ENCODE measurements around the gene ZNF22.
"Not testable (repeated sequence)": the region's sequence is repeated elsewhere in the genome, so short reads cannot be mapped to it uniquely, and the experiment has no call there.

ZNF22 gene

DNA sequence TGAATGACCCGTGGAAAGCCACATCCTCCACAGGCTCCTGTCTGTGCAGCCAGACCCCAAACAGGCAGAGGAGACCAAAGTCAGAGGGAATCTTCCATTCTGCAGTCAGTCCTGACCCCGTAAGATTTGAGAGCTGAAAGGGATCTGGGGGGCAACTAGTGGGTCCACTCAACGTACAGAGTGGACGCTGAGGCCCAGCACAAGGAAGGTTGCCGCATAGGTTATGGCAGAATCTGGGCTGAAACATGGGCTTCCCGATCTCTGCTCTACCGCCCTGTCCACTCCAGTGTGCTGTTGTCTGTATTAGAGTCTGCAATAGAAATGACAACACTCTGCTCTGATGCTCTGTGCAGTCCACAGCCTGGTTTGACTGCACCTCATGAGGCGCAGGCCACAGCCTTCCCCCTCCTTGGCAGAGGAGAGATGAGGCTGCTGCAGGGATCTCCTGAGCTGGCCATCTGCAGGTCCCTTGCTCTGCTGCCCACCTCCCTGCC lies 7.9 kb upstream of the ZNF22 start:
- no peak for DNase-seq

DNA sequence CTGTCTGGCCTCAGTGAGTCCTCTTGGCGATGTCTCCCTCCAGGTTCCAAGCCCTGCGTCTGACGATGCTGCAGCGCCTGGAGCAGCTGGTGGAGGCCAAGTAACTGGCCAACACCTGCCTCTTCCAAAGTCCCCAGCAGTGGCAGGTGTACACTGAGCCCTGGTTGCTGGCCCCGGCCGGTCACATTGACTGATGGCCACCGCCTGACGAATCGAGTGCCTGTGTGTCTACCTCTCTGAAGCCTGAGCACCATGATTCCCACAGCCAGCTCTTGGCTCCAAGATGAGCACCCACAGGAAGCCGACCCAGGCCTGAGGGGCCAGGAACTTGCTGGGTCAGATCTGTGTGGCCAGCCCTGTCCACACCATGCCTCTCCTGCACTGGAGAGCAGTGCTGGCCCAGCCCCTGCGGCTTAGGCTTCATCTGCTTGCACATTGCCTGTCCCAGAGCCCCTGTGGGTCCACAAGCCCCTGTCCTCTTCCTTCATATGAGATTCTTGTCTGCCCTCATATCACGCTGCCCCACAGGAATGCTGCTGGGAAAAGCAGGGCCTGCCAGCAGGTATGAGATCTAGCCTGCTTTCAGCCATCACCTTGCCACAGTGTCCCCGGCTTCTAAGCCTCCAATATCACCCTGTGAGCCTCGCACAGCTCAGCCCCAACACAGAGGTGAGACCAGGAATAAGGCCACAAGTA lies 7.3 kb upstream of the ZNF22 start:
- DNase-seq = no peak

- DNase-seq = no peak
Observed at GRCh38 chr10:44993922-44994751, 6.6 kb upstream of the ZNF22 start.

GRCh38 chr10:44994752-44995530 lies 5.8 kb upstream of the ZNF22 start:
- DNase-seq = no peak

GRCh38 chr10:44995581-44995913 lies 5.2 kb upstream of the ZNF22 start:
- no peak for DNase-seq

DNA sequence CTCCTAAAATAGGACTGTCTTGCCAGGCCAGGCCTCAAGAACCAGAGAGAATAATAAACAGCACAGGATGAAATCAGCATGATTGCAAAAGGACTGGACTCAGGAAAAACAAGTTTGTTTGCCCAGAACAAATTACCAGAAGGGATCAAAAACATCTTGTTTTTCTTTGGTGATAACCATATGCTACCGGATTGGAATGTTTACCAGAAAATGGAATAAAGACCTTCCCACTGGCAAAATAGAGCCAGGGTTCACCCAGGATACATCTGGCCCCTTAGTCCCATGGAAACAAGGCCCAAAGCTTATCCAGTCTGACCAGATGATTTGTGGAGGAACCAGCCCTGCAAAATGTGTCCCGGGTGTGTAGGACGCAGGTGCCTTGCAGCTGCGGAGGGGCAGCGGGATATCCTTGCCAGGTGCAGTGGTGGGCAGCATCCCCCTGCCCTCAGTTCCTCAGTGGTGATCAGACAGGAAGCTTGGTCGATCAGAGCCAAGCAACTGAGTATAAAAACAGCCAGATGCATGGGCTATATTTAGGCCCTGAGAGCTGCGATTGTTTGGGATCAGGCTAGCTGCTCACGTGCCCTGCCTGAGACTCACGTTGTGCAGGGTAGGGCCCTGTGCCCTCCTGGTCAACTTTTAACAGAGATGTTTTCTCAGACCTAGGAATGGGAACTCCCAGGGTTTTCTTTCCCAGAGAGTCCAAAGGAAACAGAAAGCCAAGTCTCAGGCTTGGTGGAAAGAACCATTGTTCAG lies 4.6 kb upstream of the ZNF22 start:
- DNase-seq = no peak

GRCh38 chr10:44997105-44997748 lies 3.5 kb upstream of the ZNF22 start:
- no peak for DNase-seq

DNA sequence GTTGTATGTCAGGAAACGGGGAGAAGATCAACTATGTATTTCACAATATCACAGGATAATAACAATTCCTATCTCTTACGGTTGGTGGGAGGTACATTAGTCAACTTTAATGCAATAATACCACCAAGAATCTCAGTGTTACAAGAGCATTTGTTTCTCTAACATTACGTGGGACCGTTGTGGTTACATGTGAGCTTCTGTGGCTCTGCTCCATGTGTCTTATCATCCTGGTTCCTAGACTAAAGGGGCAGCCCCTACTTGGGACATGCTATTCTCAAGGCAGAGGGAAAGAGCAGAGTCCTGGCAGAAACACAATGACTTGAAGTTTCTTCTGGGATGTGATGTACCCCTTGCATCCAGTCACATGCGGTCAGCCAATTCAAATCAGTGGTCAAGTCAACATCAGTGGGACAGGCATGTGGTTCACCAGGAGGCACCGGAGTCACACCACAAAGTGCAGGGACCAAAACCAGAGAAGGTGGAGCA lies 2.5 kb upstream of the ZNF22 start:
- no peak for DNase-seq

DNA sequence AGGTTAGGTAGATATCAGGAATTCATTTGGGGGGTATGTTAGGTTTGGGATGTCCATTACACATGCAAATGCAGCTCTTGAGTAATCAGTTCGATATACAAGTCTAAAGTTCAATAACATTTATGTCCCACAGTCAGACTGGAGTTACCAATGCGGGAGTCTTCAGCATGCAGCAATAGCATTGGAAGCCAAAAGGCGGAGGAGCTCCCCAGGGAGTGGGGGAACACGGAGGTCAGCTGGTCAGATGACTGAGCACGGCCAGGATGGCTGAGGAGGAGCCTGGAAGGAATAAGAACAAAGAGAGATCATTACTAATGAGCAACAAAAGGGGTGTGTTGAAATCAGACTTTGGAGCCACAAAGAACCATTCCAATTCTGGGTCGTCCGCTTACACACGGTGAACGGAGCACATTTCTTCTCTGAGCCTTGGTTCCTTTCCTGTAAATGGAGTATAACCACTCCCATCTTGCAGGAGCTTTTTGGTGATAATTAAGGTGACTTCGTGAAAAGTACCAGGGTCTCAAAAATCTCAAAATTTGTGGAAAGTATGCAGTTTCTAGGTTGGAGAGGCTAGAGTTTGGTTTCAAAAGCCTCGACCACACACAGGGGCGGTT lies 478 bp upstream of the ZNF22 start:
- no peak for DNase-seq

DNA sequence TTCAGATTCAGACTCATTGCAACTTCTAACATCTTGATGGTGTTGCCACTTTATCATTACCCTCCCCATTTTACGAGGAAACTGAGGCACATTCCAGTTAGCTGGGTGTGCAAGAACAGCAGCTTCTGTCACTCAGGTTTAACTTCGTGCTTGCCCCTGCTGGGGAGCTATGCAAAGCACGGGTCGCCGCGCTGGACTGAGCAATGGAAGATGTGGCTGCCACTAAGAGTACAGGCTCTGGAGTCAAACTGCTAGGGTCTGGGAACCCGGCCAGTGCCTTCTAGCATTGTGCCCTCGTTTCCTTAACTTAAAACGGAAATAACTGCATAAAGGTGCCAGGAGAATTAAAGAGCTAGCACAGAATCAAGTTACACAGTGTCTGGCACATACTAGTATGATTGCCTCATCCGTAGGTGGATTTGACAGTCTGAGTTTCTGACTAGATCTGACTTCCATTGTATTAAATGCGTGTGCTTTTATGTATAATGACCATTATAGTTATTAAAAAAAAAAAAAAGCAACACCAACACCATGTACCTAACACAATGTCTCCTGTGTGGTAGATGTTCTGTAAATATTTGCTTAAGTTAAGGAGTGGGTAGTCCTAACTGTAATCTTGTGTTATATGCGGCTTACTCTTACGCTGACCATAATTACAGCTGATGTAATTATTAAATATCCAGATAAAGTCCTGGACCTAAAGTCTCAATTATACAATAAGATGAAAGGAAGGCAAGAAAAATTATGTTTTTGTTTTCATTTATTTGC lies 842 bp downstream of the ZNF22 start:
- peak; percentile 60 for DNase-seq

DNA sequence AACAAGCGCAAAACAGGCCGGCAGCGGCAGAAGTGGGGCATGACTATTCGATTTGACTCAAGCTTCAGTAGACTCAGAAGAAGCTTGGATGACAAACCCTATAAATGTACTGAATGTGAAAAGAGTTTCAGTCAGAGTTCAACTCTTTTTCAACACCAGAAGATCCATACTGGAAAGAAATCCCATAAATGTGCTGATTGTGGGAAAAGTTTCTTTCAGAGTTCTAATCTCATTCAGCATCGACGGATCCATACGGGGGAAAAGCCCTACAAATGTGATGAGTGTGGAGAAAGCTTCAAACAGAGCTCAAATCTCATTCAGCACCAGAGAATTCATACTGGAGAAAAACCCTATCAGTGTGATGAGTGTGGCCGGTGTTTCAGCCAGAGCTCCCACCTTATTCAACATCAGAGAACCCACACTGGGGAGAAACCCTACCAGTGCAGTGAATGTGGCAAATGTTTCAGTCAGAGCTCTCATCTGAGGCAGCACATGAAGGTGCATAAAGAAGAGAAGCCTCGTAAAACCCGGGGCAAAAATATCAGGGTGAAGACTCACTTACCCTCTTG lies 2.8 kb downstream of the ZNF22 start:
- no peak for DNase-seq

GRCh38 chr10:45004661-45005060 lies 3.9 kb downstream of the ZNF22 start:
- DNase-seq = no peak

- no peak for DNase-seq
Observed at GRCh38 chr10:45005284-45005683, 4.6 kb downstream of the ZNF22 start.

- DNase-seq = no peak
Observed at GRCh38 chr10:45006276-45007030, 5.7 kb downstream of the ZNF22 start.

DNA sequence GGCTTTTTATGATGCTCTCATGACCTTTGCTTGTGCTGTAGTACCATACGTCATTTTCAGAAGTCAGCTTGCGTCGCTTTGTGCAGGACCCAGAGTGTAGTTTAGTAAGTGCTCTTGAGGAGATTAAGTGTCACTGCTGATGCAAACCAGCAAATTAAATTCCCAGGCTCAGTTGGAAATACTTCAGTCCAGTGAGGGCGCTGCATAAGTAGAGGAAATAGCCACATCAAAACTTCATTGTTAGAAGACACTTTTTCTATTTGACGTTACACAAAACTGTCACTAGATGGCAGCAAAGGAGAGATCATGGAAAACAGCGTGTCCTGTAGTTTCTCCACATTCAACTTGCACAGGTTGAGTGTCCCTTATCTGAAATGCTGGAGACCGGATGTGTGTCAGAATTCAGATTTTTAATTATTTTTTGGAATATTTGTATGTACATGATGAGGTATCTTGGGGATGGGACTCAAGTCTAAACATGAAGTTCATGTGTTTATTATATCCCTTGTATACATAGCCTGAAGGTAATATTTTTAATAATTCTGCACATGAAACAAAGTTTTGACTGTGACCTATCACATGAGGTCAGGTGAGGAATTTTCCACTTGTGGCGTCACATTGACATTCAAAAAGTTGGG lies 7.9 kb downstream of the ZNF22 start:
- DNase-seq = no peak

- not testable (repeated sequence) for DNase-seq
Observed at GRCh38 chr10:45014557-45014956, 13.8 kb downstream of the ZNF22 start.

GRCh38 chr10:45015590-45015989 lies 14.9 kb downstream of the ZNF22 start:
- no peak for DNase-seq

DNA sequence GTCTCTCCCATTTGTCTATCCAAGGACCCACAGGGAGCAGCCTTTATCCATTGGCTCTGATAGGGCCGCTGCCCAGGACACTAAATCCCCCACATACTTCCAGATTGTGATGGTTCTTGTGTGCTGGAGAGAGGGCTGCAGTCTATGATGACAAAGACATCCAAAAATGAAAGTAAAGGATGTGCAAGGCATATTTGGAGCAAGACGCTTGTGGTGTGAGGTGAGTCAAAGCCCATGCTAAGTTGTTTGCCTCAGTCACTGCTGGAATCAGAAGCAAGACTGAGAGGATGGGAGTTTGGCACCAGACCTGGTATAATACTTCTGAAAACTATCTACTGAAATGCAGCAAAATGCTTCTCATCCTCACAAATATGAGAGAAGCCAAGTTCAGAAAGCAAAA lies 22.7 kb downstream of the ZNF22 start:
- DNase-seq = no peak

DNA sequence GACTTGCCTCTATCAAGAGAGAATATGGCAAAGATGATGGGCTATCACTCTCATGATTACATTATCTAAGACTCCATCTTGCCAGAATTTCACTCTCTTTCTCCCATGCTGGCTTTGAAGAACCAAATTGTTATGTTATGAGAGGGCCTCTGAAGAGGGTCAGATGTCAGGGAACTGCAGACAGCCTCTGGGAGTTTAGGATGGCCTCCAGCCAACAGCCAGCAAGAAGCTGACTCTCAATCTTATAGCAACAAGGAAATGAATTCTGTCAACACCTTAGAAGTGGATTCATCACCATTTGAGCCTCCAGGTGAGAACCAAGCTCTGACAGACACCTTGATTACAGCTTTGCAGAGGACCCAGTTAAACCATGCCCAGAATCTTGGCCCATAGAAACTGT lies 33.6 kb downstream of the ZNF22 start:
- no peak for DNase-seq

Data from activated T-cell treated with anti-CD3 and anti-CD28 coated beads, Interleukin-2, amount 50 U/mL, for 1 hour (primary cell).